Stimulated activated CD8-positive, alpha-beta memory T cell treated with anti-CD3 and anti-CD28 coated beads, Interleukin-7, amount 100 ng/mL, for 48 hours (primary cell): ENCODE measurements around the gene BCAS1.

Experiments
- DNase-seq, 2 donors: peaks; one replicate each; pipeline ENCODE4 v3.0.0-alpha.2; 2020; ENCODE audit warnings: low read depth in 1 of 2; ENCODE audit errors: extremely low read depth in 1 of 2

BCAS1 gene

GRCh38 chr20:54070187-54070987 lies at the start of gene BCAS1:
TSS of gene BCAS1 (minus strand) at chr20:54070594. CDS start at chr20:54058718, 11,876 bp downstream.
- no peak for DNase-seq

GRCh38 chr20:54119744-54120143 lies 49.4 kb upstream of the BCAS1 start:
- DNase-seq = no peak

- no peak for DNase-seq
Observed at GRCh38 chr20:54118220-54119001, 48.0 kb upstream of the BCAS1 start.

- no peak for DNase-seq
Observed at GRCh38 chr20:54116550-54117235, 46.3 kb upstream of the BCAS1 start.

- no peak for DNase-seq
Observed at GRCh38 chr20:54115172-54115854, 44.9 kb upstream of the BCAS1 start.

- no peak for DNase-seq
Observed at GRCh38 chr20:54114109-54114508, 43.7 kb upstream of the BCAS1 start.

- no peak for DNase-seq
Observed at GRCh38 chr20:54113566-54113965, 43.2 kb upstream of the BCAS1 start.

GRCh38 chr20:54112221-54112884 lies 42.0 kb upstream of the BCAS1 start:
- no peak for DNase-seq

GRCh38 chr20:54111460-54111859 lies 41.1 kb upstream of the BCAS1 start:
- DNase-seq = no peak

GRCh38 chr20:54110457-54110856 lies 40.1 kb upstream of the BCAS1 start:
- DNase-seq = no peak

GRCh38 chr20:54110041-54110440 lies 39.6 kb upstream of the BCAS1 start:
- no peak for DNase-seq

- no peak for DNase-seq
Observed at GRCh38 chr20:54108817-54109216, 38.4 kb upstream of the BCAS1 start.

GRCh38 chr20:54108326-54108642 lies 37.9 kb upstream of the BCAS1 start:
- no peak for DNase-seq

GRCh38 chr20:54107600-54108325 lies 37.4 kb upstream of the BCAS1 start:
- no peak for DNase-seq

- DNase-seq = no peak
Observed at GRCh38 chr20:54107181-54107580, 36.8 kb upstream of the BCAS1 start.

GRCh38 chr20:54106162-54106561 lies 35.8 kb upstream of the BCAS1 start:
- no peak for DNase-seq

GRCh38 chr20:54105653-54106052 lies 35.3 kb upstream of the BCAS1 start:
- DNase-seq = no peak

GRCh38 chr20:54104781-54105180 lies 34.4 kb upstream of the BCAS1 start:
- DNase-seq = no peak

GRCh38 chr20:54103762-54104600 lies 33.6 kb upstream of the BCAS1 start:
- no peak for DNase-seq
